Pancreas (tissue), 10 donors: ENCODE results near the gene GRAMD1A. TPM values are rescaled to one million over a fixed set of nuclear protein-coding genes. Genes with fewer than 3 reads are reported as not detected.
"Not testable (repeated sequence)": the region's sequence is repeated elsewhere in the genome, so short reads cannot be mapped to it uniquely, and the experiment has no call there.

Experiments
- ATAC-seq, 4 donors: fragments of 200-7000 bp; cut with Tn5 transposase; one replicate each; pipeline versions ENCODE4 v1.8.0 to v1.9.1; 2020; ENCODE audit warnings: mild to moderate bottlenecking in 4 of 4, moderate library complexity in 4 of 4
- DNase-seq, 6 donors: peaks; one replicate each; pipeline ENCODE4 v3.0.0-alpha.2; 2020
- FAIRE-seq: peaks from 2 replicates; lab custom pipeline; 2012; peaks lifted over from hg19 to GRCh38; lab: Jason Lieb, UNC
- H3K27ac ChIP-seq, 4 donors: fragments of 200-600 bp; sonication (generic); 1 replicate in 3 of 4; 2 replicates in 1 of 4; pipeline versions ENCODE4 v1.5.0 to v1.8.0; 2020
- H3K27me3 ChIP-seq, 4 donors: fragments of 200-600 bp; one replicate each; pipeline ENCODE4 v1.8.0; 2021
- H3K36me3 ChIP-seq, 3 donors: fragments of 200-600 bp; sonication (generic) in 1 of 3; one replicate each; pipeline versions ENCODE4 v1.5.0 to v1.8.0; 2020 to 2021
- H3K4me1 ChIP-seq, 3 donors: fragments of 200-600 bp; one replicate each; pipeline ENCODE4 v1.8.0; 2021
- H3K4me3 ChIP-seq, 4 donors: fragments of 200-600 bp; sonication (generic) in 2 of 4; one replicate each; pipeline versions ENCODE4 v1.5.0 to v1.8.0; 2020 to 2021
- H3K9me3 ChIP-seq, 4 donors: fragments of 200-600 bp; one replicate each; pipeline ENCODE4 v1.8.0; 2021
- WGBS, 2 donors: extraction: QIAGEN DNeasy Blood & Tissue Kit; methylation state at CpG; one replicate each; pipeline ENCODE4 v1.1.7; 2013; 5-methylcytosine and 5-hydroxymethylcytosine counted together
- intact Hi-C, 3 donors: fragments of 100-400 bp; cut with DNase I; formaldehyde crosslinking; loops; one replicate each; pipeline versions ENCODE4 v1.11.1 to v1.14.2; 2022
- polyA plus RNA-seq, 2 donors: library from polyadenylated mRNA; stranded (reverse); fragments of 200-250 nt; gene quantifications; one replicate each; pipeline ENCODE4 v1.2.3, GENCODE V29; 2013
- total RNA-seq, 6 donors: library from RNA; stranded (reverse); fragmentation: NEBNext Ultra II Directional in 4 of 6; extraction: Animal tissue kit (Norgen Biotek cat#: 25700) in 4 of 6; gene quantifications; one replicate each; pipeline versions ENCODE4 v1.2.1 to v1.2.4, GENCODE V29; 2021 to 2023
- TF ChIP-seq, protein P1 (sequence below), 4 donors: fragments of 200-600 bp; sonication (generic) in 3 of 4; IDR thresholded peaks; one replicate each; pipeline versions ENCODE4 v1.5.0 to v1.8.0; 2021; ENCODE audit warnings: antibody characterized with exemption in 4 of 4
- donor health status: healthy with polysubstance abuse.
- donor health status: DM: no; HTN: no; CAD: no; lungs with moderate emphysema.
- donor health status: DM: no; HTN: no; CAD: no.
- donor health status: control.
- donor health status: control.
- donor health status: Bipolar disorder and iron deficiency.
- donor health status: DM: yes; HTN: yes; CAD: no.
- donor health status: DM: no; HTN: no; CAD: no.
- donor health status: DM: no; HTN: no; CAD: no.
- donor health status: DM: yes; HTN: yes; CAD: no.

Gene GRAMD1A
- total and polyA plus RNA-seq, 8 donors: 47.3 to 137 (median 87.4) TPM

DNA sequence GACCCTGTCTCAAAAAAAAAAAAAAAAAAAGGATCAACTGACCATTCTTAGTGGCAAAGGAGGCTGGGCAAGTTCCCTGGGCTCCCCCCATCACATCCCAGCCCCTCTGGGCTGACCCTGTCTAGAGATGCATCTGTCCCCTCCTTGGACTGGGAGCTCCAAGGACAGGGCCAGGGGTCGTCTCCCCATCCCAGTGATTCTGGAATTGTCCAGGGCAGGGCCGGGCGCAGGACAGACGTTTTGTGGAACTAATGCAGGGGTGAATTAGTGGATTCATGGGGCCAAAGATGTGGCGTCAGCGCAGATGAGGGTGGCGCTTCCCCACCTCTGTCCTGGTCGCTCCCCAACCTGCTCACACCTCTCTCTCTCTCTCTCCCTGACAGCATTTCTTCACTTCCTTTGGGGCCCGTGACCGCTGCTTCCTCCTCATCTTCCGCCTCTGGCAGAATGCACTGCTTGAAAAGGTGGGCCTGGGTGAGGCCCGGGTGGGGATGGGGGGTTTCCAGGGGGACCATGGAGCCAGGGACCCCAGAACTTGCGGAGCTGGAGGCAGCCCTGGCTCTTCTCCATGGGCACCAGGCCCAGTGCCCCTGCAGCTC is 11.1 kb downstream of the GRAMD1A start:
- FAIRE-seq (no peak), DNase-seq (peak in 1 of 6 donors; percentile 58), ATAC-seq (no peak)
- no peaks in the 10 kb centered on the region for H3K27me3 ChIP-seq
- TF ChIP-seq, protein P1, sequence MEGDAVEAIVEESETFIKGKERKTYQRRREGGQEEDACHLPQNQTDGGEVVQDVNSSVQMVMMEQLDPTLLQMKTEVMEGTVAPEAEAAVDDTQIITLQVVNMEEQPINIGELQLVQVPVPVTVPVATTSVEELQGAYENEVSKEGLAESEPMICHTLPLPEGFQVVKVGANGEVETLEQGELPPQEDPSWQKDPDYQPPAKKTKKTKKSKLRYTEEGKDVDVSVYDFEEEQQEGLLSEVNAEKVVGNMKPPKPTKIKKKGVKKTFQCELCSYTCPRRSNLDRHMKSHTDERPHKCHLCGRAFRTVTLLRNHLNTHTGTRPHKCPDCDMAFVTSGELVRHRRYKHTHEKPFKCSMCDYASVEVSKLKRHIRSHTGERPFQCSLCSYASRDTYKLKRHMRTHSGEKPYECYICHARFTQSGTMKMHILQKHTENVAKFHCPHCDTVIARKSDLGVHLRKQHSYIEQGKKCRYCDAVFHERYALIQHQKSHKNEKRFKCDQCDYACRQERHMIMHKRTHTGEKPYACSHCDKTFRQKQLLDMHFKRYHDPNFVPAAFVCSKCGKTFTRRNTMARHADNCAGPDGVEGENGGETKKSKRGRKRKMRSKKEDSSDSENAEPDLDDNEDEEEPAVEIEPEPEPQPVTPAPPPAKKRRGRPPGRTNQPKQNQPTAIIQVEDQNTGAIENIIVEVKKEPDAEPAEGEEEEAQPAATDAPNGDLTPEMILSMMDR (IDR thresholded peaks at IDR 0.05): no peak
- no peaks in the 10 kb centered on the region for H3K9me3 ChIP-seq
- WGBS, 2 donors: 86 to 91% methylated on average over 13 of the region's 13 CpGs
- peaks cover 5 to 23% (median 10%) of the 10 kb centered on the region in 3 donors for H3K4me1 ChIP-seq
- no peak overlapping the region for H3K27ac ChIP-seq
- H3K36me3 ChIP-seq: peaks cover 5 to 28% (median 19%) of the 10 kb centered on the region in 3 donors
- H3K4me3 ChIP-seq: no peak overlapping the region
- intact Hi-C loops: loop anchor here in 2 of 3 donors (5.0 to 10.0 kb wide), 2 partner anchors 39 to 46 kb away; partner anchors contain the start of gene ZNF792 (in 1 of the 2)

DNA sequence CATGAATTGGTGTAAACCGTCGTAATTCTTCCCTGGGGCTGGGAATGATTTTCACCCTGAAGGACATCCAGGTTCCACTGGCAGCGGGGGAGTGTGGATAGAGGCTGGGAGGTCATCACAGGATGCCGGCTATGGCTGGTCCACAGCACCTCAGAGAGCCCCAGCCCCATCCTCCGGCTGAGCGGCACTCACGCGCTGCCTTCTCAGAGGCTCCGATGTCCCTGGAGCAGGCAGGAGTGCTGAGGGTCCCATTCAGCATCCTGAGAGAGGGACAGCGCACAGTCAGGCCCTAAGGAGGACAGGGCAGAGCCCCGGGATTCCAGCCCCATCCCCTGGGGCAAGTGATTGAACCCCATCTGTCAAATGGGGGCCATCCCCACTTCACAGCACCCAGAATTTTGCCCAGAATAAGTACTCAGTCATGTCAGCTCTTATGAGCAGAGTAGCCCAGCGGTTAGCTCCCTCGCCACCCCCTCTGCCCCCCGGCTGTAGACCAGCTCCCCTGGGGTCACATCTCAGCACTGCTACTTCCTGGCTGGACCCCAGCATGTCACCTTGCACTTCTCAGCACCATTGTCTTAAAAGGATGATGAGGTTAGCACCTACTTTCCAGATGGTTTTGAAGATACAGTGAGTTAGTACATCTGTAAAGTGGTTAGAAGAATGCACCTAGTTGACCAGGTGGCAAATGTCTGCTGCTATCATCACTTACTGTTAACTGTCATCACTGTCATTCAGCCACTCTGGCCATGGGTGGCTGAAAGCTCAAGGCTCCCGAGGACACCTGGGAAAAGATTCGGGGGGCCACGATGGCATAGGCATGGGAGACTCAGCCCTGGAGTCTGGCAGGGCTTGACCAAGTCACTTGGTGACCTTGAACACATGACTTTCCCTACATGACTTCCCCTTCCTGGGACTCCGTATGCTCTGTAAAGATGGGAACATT is 11.9 kb downstream of the GRAMD1A start:
- Histone ChIP-seq H3K27ac (peak overlapping the region in 1 of 4 donors; percentile 15), H3K27me3 (no peaks in the 10 kb centered on the region), H3K4me3 (no peak overlapping the region), H3K36me3 (peaks cover 5 to 29% (median 19%) of the 10 kb centered on the region in 3 donors), H3K9me3 (no peaks in the 10 kb centered on the region), H3K4me1 (peaks cover 0 to 18% (median 5%) of the 10 kb centered on the region in 3 donors)
- intact Hi-C loops: loop anchor here in 2 of 3 donors (5.0 to 10.0 kb wide), 2 partner anchors 40 to 47 kb away; partner anchors contain the start of gene ZNF792 (in 1 of the 2)
- TF ChIP-seq, protein P1 (IDR thresholded peaks at IDR 0.05): no peak
- DNase-seq: no peak
- WGBS, 2 donors: 82 to 86% methylated on average over 18 of the region's 18 CpGs
- FAIRE-seq: no peak
- ATAC-seq: peak; percentile 25 to 36 (median 25)

DNA sequence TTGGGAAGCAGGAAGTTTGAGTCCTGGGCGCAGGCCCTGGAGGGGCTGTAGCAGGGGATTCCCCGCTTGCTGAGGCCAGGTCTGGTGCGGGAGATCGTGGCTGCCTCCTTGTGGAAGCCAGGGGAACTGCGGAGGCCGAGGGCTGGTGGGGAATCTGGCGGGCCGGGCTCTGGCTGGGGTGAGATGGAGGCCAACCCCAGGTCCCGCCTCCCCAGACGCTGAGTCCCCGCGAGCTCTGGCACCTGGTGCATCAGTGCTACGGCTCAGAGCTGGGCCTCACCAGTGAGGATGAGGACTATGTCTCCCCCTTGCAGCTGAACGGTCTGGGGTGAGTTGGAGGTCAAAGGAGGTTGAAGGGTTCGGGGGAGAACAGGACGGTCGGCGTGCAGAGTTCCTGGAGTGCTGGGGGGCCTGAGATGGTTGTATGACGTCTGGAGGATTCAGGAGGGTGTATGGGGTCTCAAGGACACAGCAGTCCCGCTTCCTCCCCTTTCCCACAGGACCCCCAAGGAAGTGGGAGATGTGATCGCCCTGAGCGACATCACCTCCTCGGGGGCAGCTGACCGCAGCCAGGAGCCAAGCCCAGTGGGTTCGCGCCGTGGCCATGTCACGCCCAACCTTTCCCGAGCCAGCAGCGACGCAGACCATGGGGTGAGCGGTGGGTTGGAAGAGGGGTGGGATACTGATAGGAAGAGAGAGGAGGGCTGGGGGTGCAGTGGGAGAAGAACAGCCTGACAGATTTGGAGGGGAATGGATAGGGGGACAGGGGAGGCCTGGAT is 13.1 kb downstream of the GRAMD1A start:
- TF ChIP-seq, protein P1 (IDR thresholded peaks at IDR 0.05): peak; percentile 86 to 95 (median 94)
- DNase-seq (peak; percentile 61 to 90 (median 78)), ATAC-seq (peak; percentile 67 to 90 (median 85)), FAIRE-seq (no peak)
- intact Hi-C loops: loop anchor here in 2 of 3 donors (5.0 to 10.0 kb wide), 2 partner anchors 41 to 48 kb away; partner anchors contain the start of gene ZNF792 (in 1 of the 2)
- 53 to 54% methylated on average over 32 of the region's 32 CpGs for WGBS, 2 donors
- no peaks in the 10 kb centered on the region for H3K9me3 ChIP-seq
- H3K27me3 ChIP-seq: no peaks in the 10 kb centered on the region
- H3K27ac ChIP-seq: no peak overlapping the region
- no peak overlapping the region for H3K4me3 ChIP-seq
- H3K36me3 ChIP-seq: peaks cover 5 to 29% (median 19%) of the 10 kb centered on the region in 3 donors
- H3K4me1 ChIP-seq: peaks cover 0 to 10% (median 4%) of the 10 kb centered on the region in 3 donors

DNA sequence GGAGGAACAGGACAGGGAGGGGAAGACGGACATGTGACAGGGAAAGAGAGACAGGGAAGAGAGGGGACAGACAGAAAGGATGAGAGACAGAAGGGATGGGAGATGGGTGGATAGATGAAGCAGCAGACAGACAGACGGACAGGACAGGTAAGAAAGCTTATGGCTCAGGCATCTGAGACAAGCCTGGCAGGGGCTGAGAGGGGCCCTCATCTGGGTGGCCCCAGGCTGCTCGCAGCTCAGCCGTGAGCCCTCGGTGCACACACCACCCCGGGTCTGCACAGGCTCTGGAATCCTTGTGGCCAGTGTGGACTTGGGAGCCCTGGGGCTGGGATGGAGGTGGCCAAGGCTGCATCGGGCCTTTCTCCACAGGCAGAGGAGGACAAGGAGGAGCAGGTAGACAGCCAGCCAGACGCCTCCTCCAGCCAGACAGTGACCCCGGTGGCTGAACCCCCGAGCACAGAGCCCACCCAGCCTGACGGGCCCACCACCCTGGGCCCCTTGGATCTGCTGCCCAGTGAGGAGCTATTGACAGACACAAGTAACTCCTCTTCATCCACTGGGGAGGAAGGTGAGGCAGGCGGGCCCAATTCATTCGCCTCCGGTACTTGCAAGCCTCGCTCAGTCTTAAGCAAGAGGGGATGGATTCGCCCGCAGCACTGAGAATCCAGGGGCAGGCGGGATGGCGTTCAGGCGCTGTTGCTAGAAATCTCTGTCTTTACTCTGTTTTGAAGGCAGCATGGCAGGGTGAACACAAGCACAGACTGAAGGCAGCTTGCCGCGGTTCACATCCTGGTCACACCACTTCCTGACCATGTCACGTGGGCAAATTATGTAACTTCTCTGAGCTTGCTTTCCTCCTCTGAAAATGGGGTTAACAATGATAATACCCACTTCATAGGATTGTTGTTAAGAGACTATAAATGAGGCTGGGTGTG is 14.0 kb downstream of the GRAMD1A start:
- peak in 1 of 6 donors; percentile 14 for DNase-seq
- peaks cover 0 to 10% (median 4%) of the 10 kb centered on the region in 3 donors for H3K4me1 ChIP-seq
- no peaks in the 10 kb centered on the region for H3K9me3 ChIP-seq
- intact Hi-C loops: loop anchor here (2.0 to 10.0 kb wide), 3 partner anchors 42 to 49 kb away; partner anchors contain the start of gene ZNF792 (in 1 of the 3)
- no peak overlapping the region for H3K27ac ChIP-seq
- no peak for ATAC-seq
- TF ChIP-seq, protein P1 (IDR thresholded peaks at IDR 0.05): no peak
- FAIRE-seq: no peak
- peaks cover 5 to 32% (median 23%) of the 10 kb centered on the region in 3 donors for H3K36me3 ChIP-seq
- H3K4me3 ChIP-seq: no peak overlapping the region
- no peaks in the 10 kb centered on the region for H3K27me3 ChIP-seq
- 88 to 93% methylated on average over 23 of the region's 23 CpGs for WGBS, 2 donors

DNA sequence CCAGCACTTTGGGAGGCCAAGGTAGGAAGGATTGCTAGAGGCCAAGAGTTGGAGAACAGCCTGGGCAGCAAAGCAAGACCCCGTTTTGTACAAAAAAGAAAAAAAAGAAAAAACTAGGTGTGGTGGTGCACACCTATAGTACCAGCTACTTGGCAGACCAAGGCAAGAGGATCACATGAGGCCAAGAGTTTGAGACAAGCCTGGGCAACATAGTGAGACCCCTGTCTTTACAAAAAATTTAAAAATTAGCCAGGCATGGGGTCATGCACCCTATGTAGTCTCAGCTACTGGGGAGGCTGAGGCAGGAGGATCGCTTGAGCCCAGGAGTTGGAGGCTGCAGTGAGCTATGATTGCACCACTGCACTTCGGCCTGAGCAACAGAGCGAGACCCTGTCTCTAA is 14.7 kb downstream of the GRAMD1A start:
- not testable (repeated sequence) for FAIRE-seq
- 91 to 93% methylated on average over 4 of the region's 4 CpGs for WGBS, 2 donors
- H3K36me3 ChIP-seq: peaks cover 5 to 32% (median 24%) of the 10 kb centered on the region in 3 donors

More for the DNA sequence above, 14.7 kb downstream of the GRAMD1A start:
- H3K4me3 ChIP-seq, H3K27me3 ChIP-seq, H3K9me3 ChIP-seq, ATAC-seq, H3K27ac ChIP-seq, DNase-seq, H3K4me1 ChIP-seq: not testable (repeated sequence)
- intact Hi-C loops: loop anchor here (2.0 to 10.0 kb wide), 3 partner anchors 42 to 50 kb away; partner anchors contain the start of gene ZNF792 (in 1 of the 3)
